Type B pancreatic cell (in vitro differentiated cells): ENCODE data around the gene PLA2G4C. TPM values are rescaled to one million over a fixed set of nuclear protein-coding genes. Genes with fewer than 3 reads are reported as not detected.

Experiments used
- DNase-seq: peaks from one replicate; pipeline ENCODE4 v3.0.0; 2021; ENCODE audit warnings: mixed read lengths; ENCODE audit not compliant: unreplicated experiment; ENCODE audit errors: extremely low spot score
- H3K27ac Mint-ChIP-seq: 2 replicates; pipeline ENCODE4 v1.8.0; 2021; ENCODE audit warnings: mild to moderate bottlenecking, mixed read lengths
- H3K27me3 Mint-ChIP-seq: 2 replicates; pipeline ENCODE4 v1.8.0; 2021; ENCODE audit warnings: mixed read lengths
- H3K36me3 Mint-ChIP-seq: 2 replicates; pipeline ENCODE4 v1.8.0; 2021; ENCODE audit warnings: mixed read lengths
- H3K4me1 Mint-ChIP-seq: one replicate; pipeline ENCODE4 v1.8.0; 2021; ENCODE audit warnings: mixed read lengths; ENCODE audit not compliant: unreplicated experiment
- H3K4me3 Mint-ChIP-seq: 2 replicates; pipeline ENCODE4 v1.8.0; 2021; ENCODE audit warnings: mild to moderate bottlenecking, mixed read lengths
- H3K9me3 Mint-ChIP-seq: 2 replicates; pipeline ENCODE4 v1.8.0; 2021; ENCODE audit warnings: mixed read lengths
- total RNA-seq: library from RNA; stranded (reverse); gene quantifications from 2 replicates; pipeline ENCODE4 v1.2.1, GENCODE V29; 2021; ENCODE audit warnings: low replicate concordance
- TF ChIP-seq, protein P1 (sequence below): fragments of 200-600 bp; sonication (generic); conservative IDR thresholded peaks from 2 replicates; pipeline ENCODE4 v1.5.0; 2021; ENCODE audit warnings: antibody characterized with exemption, mild to moderate bottlenecking

PLA2G4C gene
- total RNA-seq, 1 donor from 2014 or later, result 1.1 TPM

DNA sequence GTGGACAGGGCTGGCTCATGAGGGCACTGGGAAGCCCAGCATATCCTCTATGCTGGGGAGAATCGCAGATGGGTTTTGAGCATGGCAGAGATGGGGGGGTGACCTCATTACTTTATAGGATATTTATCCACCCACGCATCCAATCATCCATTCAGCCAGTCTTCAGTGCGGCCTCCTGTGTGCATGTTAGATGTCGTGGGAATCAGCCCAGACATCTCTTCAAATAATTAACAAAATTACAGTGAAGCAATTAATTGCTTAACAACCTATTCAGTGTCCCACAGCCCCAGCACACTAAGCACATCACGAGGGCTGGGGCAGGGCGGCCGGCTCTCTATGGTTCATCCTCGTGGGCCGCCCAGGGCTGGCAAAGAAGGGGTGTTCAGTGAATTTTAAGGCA lies 38.0 kb upstream of the PLA2G4C start:
- Mint-ChIP-seq H3K9me3 (no peaks in the 10 kb centered on the region), H3K36me3 (peaks cover 3% of the 10 kb centered on the region), H3K27me3 (no peaks in the 10 kb centered on the region), H3K27ac (no peak overlapping the region), H3K4me3 (no peak overlapping the region), H3K4me1 (peaks cover 6% of the 10 kb centered on the region)
- DNase-seq, result no peak
- TF ChIP-seq, protein P1, sequence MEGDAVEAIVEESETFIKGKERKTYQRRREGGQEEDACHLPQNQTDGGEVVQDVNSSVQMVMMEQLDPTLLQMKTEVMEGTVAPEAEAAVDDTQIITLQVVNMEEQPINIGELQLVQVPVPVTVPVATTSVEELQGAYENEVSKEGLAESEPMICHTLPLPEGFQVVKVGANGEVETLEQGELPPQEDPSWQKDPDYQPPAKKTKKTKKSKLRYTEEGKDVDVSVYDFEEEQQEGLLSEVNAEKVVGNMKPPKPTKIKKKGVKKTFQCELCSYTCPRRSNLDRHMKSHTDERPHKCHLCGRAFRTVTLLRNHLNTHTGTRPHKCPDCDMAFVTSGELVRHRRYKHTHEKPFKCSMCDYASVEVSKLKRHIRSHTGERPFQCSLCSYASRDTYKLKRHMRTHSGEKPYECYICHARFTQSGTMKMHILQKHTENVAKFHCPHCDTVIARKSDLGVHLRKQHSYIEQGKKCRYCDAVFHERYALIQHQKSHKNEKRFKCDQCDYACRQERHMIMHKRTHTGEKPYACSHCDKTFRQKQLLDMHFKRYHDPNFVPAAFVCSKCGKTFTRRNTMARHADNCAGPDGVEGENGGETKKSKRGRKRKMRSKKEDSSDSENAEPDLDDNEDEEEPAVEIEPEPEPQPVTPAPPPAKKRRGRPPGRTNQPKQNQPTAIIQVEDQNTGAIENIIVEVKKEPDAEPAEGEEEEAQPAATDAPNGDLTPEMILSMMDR, result no peak

DNA sequence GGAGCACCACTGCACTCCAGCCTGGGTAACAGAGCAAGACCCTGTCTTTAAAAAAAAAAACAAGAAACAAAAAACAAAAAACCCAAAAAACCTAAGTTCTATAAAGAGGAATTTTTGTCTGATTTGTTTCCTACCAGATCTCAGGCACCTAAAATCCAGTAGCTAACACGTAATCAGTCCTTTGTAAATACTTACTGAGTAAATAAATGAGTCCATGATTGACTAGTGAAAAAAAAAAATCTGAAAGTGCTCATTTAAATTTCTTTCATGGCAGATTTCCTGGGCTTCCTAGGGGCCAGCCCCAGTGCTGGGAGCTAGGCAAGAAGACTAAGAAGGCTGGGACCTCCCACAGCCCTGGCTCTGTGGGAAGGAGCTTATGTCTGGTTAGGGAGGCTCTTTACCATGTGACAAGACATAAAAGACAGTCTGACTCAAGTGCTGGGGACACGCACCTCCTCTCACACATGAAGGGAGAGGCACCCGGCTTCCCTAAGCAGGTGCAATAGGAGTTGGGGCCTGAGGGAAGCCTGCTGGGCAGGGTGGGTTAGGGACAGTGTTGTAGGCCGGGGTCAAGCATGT lies 37.1 kb upstream of the PLA2G4C start:
- Mint-ChIP-seq H3K27me3 (no peaks in the 10 kb centered on the region), H3K9me3 (no peaks in the 10 kb centered on the region), H3K36me3 (peaks cover 3% of the 10 kb centered on the region), H3K27ac (no peak overlapping the region), H3K4me3 (no peak overlapping the region), H3K4me1 (peaks cover 5% of the 10 kb centered on the region)
- DNase-seq, result no peak
- TF ChIP-seq, protein P1, result no peak

DNA sequence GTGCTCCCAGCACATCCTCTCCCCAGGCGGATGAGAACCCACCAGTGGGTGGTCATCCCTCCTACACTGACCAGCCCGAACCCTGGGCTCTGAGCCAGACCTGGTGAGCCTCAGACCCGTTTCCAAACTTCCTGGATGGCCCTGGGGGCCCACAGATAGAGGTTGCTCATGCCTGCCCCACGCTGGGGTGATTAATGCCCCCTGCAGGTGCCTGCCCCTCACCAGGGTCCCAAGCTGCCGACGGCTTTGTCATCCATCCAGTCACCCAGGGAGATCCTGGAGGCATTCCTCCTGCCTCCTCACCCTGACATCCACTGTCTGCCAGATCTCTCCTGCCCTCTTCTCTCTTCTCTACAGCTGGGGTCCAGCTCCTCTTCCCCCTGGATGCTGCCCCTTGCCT lies 28.4 kb upstream of the PLA2G4C start:
- TF ChIP-seq, protein P1, result no peak

DNA sequence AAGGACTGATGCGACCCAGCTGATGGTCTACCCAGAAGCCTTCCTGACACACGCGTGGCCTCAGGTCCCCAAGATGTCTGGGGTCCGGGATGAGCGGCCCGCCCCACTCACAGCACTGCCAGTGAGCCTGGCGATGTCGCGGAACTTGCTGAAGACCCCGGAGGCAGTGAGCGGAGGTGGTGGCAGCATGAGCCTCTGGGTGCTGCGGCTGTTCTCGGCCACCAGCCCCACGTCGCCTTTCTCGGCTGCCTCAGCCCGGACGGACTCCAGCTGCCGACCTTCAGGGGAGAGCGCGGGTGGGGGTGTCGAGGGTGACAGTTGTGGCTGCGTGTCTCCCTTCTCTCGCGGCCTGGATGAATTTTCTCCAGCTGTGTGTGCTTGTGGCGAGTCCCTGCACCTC lies 26.8 kb upstream of the PLA2G4C start:
- Mint-ChIP-seq H3K9me3 (no peaks in the 10 kb centered on the region), H3K4me3 (no peak overlapping the region), H3K36me3 (peaks cover 10% of the 10 kb centered on the region), H3K4me1 (peaks cover 5% of the 10 kb centered on the region), H3K27ac (no peak overlapping the region), H3K27me3 (no peaks in the 10 kb centered on the region)
- TF ChIP-seq, protein P1, result no peak
- DNase-seq, result no peak

More for the DNA sequence above, 28.4 kb upstream of the PLA2G4C start:
- Mint-ChIP-seq H3K36me3 (peaks cover 10% of the 10 kb centered on the region), H3K27ac (no peak overlapping the region), H3K4me3 (no peak overlapping the region), H3K4me1 (peaks cover 5% of the 10 kb centered on the region), H3K27me3 (no peaks in the 10 kb centered on the region), H3K9me3 (no peaks in the 10 kb centered on the region)
- no peak for DNase-seq

DNA sequence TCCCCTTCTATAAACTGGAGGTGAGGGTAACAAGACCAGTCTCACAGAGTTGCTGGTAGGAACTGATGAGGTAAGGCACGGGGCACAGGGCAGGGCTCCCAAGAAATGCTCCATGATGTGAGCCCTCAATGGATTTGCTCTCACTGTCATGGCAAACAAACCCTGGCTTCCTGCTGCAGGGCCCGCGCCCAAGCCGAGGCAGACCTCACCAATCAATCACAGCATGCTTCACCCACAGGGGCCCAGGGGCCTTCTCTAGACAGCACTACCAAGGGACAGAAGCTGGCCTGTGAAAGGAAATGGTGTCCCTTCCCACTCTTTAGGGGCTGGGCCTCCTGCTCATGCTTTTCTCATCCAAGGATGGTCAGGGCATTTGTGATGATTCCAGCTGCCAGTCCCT lies 25.9 kb upstream of the PLA2G4C start:
- no peak overlapping the region for H3K4me3 Mint-ChIP-seq
- H3K27ac Mint-ChIP-seq, result no peak overlapping the region
- peaks cover 5% of the 10 kb centered on the region for H3K4me1 Mint-ChIP-seq
- DNase-seq, result no peak
- peaks cover 15% of the 10 kb centered on the region for H3K36me3 Mint-ChIP-seq
- no peaks in the 10 kb centered on the region for H3K27me3 Mint-ChIP-seq
- TF ChIP-seq, protein P1, result no peak
- H3K9me3 Mint-ChIP-seq, result no peaks in the 10 kb centered on the region

DNA sequence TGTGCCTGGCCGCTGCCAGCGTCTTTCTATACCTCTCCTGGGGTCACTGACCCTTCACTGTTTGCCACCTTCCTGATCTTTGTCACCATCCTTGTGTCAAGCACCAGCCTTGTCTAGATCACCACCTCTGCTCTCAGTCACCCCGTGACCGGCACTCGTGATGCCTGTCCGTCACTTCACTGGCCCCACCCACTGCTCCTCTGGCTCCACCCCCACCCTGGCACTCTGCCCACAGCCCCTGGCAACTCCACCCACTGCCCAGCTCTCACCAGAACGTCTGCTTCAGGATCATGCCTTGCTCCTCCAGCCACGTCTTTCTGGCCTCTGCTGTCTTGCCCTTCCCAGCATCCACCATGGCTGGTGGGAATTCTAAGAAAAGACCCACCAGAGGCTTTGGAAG lies 24.8 kb upstream of the PLA2G4C start:
- Mint-ChIP-seq H3K27me3 (no peaks in the 10 kb centered on the region), H3K36me3 (peaks cover 15% of the 10 kb centered on the region), H3K4me1 (peaks cover under 1% of the 10 kb centered on the region), H3K27ac (no peak overlapping the region), H3K4me3 (no peak overlapping the region), H3K9me3 (no peaks in the 10 kb centered on the region)
- no peak for DNase-seq
- TF ChIP-seq, protein P1, result no peak
